Measurements from ENCODE around the gene ANKRD13B.

DNA sequence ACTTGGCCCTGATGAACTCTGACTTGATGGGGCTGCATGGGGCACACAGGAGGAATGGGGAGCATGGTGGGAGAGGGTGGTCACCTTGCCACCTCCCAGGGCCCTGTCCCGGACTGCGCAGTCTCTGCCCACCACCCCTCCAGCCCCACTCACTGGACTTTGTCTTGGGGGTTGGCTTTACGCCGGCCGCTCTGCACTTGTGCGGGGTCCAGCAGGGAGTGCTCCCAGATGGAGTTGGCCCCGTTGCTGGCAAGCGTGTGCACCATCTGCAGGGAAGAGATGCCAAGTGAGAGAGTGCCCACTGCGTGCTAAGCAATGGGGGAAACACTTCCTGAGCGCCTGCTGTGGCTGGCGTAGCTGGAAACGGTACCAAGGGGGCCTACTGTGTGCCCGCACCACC, 10.2 kb upstream of the ANKRD13B start:
- TF ChIP-seq, protein P1, sequence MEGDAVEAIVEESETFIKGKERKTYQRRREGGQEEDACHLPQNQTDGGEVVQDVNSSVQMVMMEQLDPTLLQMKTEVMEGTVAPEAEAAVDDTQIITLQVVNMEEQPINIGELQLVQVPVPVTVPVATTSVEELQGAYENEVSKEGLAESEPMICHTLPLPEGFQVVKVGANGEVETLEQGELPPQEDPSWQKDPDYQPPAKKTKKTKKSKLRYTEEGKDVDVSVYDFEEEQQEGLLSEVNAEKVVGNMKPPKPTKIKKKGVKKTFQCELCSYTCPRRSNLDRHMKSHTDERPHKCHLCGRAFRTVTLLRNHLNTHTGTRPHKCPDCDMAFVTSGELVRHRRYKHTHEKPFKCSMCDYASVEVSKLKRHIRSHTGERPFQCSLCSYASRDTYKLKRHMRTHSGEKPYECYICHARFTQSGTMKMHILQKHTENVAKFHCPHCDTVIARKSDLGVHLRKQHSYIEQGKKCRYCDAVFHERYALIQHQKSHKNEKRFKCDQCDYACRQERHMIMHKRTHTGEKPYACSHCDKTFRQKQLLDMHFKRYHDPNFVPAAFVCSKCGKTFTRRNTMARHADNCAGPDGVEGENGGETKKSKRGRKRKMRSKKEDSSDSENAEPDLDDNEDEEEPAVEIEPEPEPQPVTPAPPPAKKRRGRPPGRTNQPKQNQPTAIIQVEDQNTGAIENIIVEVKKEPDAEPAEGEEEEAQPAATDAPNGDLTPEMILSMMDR (IDR thresholded peaks at IDR 0.05): no peak
- TF ChIP-seq POLR2AphosphoS5 (IDR thresholded peaks at IDR 0.05; ENCODE audit: low read depth, low read length): no peak
